Fibroblast of mammary gland (primary cell): ENCODE results near the gene HS6ST3.

Source experiments
- DNase-seq: peaks from one replicate; pipeline ENCODE4 v3.0.0-alpha.2; 2010; ENCODE audit warnings: low read depth
- H3K4me3 ChIP-seq: 2 replicates; pipeline ENCODE4 v1.5.1; 2011; ENCODE audit warnings: low read depth, mild to moderate bottlenecking, low read length, moderate library complexity; ENCODE audit not compliant: control insufficient read depth
- TF ChIP-seq, protein P1 (sequence below): conservative IDR thresholded peaks from 2 replicates; pipeline ENCODE4 v1.5.1; 2011; ENCODE audit warnings: low read depth, low read length, inconsistent platforms; ENCODE audit not compliant: control insufficient read depth, insufficient read depth

The HS6ST3 gene

DNA sequence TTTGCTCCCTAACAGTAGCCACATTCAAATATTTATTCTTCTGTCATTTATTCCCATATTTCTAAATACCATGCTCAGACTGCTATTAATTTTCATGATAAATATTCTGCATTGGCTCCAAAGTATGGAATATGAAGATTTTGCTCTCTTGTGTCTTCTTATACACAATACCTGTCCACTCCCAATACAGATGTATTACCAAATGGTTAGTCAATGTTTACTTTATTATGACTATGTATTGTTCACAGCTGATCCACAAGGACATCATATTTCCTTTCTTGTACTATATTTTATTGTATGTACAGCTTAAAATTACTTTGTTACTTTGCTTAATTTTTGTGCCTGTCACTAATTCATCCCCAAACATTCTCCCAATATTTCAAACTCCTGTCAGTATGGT, 582.1 kb downstream of the HS6ST3 start:
- no peak for DNase-seq
- H3K4me3 ChIP-seq, result no peak overlapping the region
- TF ChIP-seq, protein P1, sequence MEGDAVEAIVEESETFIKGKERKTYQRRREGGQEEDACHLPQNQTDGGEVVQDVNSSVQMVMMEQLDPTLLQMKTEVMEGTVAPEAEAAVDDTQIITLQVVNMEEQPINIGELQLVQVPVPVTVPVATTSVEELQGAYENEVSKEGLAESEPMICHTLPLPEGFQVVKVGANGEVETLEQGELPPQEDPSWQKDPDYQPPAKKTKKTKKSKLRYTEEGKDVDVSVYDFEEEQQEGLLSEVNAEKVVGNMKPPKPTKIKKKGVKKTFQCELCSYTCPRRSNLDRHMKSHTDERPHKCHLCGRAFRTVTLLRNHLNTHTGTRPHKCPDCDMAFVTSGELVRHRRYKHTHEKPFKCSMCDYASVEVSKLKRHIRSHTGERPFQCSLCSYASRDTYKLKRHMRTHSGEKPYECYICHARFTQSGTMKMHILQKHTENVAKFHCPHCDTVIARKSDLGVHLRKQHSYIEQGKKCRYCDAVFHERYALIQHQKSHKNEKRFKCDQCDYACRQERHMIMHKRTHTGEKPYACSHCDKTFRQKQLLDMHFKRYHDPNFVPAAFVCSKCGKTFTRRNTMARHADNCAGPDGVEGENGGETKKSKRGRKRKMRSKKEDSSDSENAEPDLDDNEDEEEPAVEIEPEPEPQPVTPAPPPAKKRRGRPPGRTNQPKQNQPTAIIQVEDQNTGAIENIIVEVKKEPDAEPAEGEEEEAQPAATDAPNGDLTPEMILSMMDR, result no peak

DNA sequence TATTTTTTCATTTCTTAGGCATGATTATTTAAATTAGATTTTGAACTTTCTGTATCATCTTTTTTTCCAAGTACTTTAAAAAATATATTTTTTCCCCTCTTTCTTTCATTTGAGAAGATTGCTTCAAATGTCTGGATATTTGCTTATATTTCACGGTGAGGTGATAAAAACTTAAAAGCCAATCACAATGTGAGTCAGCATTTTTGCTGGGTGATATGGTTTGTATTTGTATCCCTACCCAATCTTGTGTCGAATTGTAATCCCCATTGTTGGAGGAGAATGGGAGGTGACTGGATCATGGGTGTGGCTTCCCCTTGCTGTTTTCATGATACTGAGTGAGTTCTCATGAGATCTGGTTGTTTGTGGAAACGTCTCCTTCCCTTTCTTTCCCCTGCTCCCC, 583.9 kb downstream of the HS6ST3 start:
- TF ChIP-seq, protein P1, result no peak
- no peak overlapping the region for H3K4me3 ChIP-seq
- no peak for DNase-seq

DNA sequence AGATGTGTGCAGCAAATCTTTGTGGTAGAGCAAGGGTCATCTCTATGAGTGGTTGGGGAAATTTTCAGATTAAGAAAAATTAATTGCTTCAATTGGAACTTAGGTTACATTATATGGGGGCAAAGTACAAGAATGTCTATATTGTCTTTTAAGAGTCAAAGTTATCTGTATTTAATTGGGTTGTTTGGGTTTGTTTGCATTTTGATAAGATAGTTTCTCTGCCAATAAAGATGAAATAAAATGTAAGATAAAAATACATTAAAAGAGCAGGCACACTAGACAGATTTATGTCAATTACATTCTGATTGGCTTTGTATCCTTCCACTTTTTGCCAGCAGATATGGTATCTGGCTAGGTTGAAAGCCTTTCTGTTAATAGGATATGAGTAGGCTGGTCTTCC, 587.1 kb downstream of the HS6ST3 start:
- TF ChIP-seq, protein P1, result no peak
- no peak overlapping the region for H3K4me3 ChIP-seq

DNA sequence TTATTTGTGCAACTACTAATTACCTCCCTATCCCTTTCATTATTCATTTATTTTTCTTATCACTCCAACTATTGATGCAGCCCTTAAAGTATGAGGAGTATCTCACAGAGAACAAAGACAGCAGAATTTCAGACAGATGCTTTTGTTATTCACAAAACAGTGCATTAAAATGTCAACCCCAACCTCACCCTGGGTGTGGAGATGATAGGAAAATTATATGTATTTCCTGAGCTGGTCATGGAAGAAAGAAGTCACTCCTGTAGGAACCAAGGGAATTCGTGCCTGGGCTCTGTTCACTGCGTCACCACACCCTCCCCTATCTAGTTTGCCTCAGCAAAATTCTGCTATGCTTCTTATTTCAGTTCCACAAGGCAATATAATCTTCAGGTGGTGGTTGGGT, 588.9 kb downstream of the HS6ST3 start:
- no peak overlapping the region for H3K4me3 ChIP-seq
- DNase-seq, result no peak
- TF ChIP-seq, protein P1, result no peak

More for the DNA sequence above, 587.1 kb downstream of the HS6ST3 start:
- DNase-seq, result no peak

DNA sequence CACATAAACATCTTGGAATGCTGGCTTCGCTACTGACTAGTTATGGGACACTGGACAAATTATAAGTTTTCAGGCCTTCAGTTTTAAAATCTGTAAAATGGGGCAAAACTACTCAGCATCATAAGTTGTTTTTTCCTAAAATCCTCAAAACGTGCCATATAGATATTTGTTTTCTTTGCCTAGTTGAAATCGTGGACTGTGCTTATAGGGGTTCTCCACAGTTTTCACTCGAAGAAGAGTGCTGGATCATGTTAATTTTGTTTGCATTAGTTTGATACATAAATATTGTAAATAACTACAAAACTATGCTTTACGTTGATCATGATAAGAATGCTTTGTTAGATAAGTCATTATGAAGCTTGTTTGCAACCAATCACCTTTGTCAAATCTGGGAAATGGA, 591.0 kb downstream of the HS6ST3 start:
- H3K4me3 ChIP-seq, result no peak overlapping the region
- DNase-seq, result no peak
- TF ChIP-seq, protein P1, result no peak

DNA sequence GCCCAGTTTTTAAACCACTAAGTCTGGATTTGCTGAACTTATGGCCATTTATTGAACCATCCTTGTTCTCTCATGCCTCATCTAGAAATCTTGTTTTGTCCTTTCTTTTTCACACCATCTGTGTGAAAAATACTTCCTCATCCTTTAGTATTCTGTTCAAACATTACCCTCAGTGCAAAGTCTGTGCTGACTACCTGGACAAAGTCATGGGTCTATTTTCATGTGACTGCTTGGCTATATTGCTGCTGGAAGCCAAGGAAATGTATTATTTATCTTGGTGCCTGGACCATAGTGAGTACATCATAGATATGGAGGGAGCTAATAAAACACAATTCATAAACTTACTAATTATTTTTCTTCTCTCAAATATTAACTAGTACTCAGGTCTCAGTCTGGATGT, 591.9 kb downstream of the HS6ST3 start:
- TF ChIP-seq, protein P1, result no peak
- DNase-seq, result no peak
- no peak overlapping the region for H3K4me3 ChIP-seq

DNA sequence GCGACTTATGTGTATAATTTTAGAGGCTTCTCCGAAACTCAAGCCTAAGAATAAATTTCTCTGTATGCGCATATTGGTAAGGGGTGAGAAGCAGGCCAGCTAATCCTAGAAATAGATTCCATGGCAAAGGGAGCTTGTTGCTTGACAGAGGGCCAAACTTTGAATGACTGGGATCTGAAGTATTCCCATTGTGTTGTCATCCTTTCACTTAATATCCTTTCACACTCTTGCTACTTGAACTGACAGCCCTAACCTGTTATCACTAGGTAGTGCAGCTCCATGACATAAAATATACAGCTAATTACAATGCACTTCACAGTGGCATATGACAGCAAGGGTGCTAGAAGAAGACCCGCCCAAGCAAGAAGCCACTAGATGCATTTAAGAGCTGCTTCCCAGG, 594.6 kb downstream of the HS6ST3 start:
- no peak for DNase-seq
- TF ChIP-seq, protein P1, result no peak
- no peak overlapping the region for H3K4me3 ChIP-seq
